GM18520 (cell line): ENCODE measurements around the gene YIPF5.

Experiments
- ATAC-seq: cut with Tn5 transposase; IDR thresholded peaks from one replicate; pipeline ENCODE4 v1.9.1; 2021; ENCODE audit not compliant: unreplicated experiment

Gene YIPF5

DNA sequence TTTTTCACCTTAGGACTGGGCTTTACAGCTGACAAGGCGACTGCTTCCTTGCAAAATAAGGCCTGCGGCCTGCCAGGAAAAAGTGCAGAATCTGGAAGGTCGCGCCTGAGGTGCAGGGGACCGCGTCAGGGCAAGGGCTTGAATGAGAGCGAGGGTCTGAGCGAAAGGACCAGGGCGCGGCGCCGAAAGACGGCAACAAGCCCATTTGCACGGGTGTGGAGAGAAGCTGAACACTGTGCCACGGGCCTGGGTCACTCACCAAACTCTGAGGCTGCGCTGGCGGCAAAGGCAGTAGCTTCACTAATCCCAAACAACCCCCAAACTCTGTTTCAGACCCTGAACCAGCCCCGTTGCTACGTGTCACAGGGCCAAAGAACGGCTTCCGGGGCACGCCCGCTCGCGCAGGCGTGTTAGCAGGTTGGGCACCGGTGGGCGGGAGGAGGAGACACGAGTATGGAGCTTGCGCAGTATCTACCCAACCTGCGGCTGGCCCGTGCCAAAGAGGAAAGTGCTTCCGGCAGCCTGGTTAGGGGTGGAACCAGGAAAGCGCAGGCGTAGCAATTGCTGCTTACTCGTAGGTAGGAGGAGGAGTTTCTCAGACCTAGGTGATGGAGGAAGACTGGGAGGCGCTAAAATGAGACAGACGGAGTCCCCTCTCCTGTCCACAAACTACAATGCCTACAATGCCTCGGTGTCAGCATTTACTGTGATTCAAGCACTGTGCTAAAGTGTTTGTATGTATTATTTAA lies at the start of gene YIPF5, which contains the start of gene KCTD16:
Gene YIPF5 (minus strand): TSS at position 384 of the 749 bp plus-strand sequence. CDS start 704 bp downstream, outside the sequence.
Gene KCTD16 (plus strand): TSS at position 598 of the 749 bp plus-strand sequence.
- peak; percentile 100 for ATAC-seq

DNA sequence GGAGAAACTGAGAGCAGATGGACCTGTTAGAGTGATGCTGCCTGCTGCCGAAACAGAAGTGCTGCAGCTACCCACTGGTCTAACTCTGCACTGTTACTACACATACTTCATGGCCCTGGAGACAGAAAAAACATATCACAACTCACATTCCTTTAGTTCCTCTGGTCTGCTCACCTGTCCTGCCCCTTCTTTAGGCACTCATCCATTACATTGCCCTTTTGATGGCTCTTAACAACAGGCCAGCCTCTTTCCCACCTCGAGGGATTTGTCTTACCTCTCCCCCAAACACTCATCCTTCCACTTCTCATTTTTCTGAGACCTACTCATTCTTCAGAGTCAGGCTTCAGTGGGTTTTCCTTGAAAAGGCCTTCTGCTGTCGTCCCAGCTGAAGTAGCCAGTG lies 49.4 kb upstream of the YIPF5 start:
- no peak for ATAC-seq

DNA sequence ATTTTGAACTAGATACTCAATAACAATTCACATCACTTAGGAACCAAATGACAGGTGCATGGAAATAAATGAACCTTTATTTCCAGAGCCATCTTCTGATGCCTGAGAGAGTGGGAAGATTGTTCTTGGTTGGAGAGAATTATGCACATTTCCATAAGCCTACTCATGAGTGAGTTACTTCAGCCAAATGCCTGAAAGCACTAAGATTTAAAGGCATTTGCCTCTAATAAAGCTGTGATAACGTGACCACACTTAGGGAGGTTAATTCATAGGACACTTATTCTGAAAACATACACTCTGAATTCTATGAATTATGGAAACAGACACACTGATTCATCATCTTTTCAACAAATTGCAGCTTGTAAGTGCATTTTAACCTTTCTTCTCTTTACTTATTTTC lies 40.2 kb upstream of the YIPF5 start:
- no peak for ATAC-seq

DNA sequence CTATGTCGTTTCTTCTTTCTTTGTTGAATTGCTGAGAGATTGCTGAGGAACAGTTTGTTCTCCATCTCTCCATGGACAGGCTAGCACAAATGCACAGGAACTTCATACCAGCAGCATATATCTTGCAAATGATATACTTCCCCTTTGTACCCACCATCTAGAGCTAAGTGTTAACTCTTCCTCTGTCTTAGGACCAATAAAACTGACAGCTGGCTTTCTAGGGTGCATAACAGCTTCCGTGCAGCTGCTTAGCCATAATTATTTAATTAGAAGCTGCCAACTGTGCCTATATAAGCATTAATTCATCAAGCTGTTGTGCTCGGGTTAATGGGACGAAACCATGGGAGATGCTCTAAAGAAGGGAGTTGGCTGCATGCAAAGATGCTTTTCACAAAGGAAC lies 38.9 kb upstream of the YIPF5 start:
- ATAC-seq: no peak

DNA sequence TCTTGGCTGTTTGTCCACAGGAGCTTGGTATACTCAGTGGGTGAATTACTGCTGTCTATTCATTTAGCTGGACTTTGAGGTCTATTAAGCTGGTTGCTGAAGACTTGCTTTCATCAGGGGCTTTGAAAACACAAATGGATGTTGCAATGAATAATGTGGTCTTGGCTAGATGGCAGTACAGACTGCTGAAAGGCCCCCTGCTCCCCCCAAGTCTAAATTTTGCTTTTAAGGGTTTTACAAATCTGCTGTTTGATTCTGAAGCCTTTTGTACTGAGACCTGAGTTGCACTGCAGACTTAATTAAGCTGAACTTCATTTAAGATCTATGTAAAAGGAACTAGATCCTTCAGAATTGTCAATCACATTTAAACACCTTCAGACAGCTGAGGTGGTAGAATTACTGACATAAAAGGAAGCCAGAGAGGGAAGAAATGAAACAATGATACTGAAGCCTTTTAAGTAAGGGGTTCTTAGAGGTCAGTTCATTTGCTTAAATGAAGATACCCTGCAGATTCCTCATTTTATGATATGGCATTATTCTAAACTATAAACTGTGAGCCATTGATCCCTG lies 37.5 kb upstream of the YIPF5 start:
- ATAC-seq: no peak

DNA sequence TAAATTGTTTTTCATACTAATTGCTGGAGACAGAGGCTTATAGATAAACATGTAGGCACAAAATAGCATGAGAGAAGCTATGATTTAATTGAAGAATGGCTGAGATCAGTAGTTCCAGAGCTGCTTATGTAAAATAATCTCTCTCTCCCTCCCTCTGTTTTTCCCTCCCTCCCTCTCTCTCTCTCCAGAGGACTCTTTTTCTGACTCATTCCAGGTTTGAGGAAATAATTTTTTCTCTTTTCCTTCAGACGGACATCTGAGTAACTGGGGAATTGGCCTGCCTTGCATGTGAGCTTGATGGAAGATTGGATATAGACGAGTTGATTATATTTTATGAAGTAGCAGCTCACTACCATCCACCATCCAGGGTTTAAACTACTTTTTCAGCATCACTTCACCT lies 35.7 kb upstream of the YIPF5 start:
- ATAC-seq: no peak

DNA sequence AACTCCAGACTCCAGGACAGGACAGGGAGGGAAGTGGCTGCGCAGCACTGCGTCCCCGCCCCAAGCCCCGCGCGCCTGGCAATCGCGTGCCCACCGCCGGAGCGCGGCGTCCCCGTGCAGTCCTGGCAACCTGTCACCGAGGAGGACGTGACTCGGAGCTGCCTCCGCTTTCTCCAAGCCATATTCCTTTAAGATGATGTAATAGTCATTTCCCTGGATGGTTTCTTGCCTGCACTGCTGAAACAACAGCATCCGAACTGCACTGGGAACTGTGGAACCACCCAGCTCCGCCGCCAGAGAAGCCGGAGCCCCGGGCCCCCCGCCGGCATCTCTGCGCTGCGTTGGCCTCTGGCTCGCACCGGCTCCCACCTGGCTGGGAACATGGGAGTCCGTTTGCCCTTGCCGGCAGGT lies 34.7 kb upstream of the YIPF5 start:
- no peak for ATAC-seq

DNA sequence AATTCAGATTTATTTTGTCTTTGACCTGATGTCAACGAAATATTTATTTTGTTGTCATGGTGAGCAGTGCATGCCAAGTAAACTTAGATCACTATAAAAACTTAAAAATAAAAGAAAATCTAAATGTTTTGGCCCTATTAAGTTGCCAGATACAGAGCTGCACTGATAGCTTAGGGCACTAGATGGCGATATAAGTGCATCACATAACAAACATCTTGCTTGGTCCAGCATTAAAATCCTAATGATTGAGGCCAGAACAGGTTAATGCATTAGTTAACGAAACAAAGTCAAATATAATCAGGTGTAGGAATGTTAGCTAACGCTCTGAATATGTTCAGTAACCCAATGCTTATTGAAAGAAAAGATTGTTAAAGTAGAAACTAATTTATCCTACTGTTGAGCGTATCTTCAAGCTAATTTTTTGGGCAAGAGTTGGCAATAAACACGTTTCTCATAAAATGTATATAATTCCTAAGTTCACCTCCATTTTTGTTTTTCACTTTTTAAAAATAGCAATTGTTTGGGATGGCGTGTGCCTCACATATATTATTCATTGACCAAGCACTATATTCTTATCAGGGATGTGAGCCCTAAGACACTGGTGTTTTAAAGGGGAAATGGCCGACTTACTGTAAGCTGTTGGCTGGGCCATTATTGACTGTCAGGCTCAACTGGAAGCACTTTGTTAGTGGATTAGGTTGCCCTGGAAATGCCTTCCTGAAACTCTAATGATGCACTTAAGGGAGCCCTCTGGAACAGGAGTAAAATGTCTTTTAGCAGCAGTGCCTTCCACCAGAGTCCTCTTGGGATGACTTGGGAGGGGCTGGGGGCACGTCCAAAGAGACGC lies 33.5 kb upstream of the YIPF5 start:
- ATAC-seq: peak; percentile 88

DNA sequence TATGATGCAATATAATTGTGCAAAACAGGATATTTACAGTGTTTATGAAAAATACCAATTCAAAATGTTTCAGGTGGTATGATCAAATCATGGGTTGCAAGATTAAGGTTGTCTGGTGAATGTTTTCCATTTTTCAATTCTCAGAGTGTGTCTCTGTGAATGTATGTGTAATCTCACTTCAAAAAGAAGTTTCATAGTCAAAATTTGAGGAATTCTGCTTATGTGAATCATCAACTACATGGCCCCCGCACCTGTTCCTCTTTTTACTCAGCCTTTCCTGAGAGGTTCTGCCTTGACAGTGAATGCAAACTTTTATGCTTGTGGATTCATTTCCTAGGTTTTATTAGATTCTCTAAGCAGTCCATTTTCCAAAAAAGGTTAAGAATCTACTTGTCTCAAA lies 32.3 kb upstream of the YIPF5 start:
- ATAC-seq: no peak

DNA sequence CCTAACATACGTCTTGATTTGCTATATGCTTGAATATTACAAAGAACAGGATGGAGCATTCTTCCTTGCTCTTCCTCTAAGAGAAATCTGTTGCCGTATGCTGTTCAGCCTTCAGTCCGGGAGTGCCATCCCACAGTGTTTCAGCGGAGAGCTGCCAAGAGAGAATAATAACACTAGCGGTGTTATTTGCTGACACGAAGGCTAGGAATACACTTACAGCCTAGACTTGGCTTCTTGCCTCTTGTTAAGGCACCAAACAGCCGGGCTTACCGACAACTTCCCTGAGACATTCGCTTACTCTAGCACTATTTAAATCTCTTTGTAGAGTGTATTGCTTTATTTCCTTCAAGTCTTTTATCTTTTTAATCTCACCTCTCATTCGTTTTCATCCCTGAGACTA lies 31.6 kb upstream of the YIPF5 start:
- ATAC-seq: no peak

DNA sequence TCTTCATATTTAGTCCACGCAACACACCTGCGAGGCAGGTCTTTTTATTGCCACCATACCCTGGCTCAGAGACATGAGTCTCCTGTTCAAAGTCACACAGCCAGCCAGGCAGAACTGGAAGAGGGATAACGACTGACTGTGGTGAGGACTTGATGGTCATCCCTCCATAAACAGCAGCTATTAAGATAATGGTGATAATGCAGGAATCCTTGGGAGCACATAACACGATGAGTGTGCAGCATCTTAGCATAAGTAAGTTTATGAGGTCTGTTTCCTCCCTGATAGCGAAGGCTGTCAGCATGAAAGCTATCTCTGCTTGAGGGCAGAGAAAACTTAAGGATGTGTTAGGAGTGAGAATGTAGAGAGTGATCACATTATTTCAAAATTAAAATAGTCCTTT lies 31.1 kb upstream of the YIPF5 start:
- ATAC-seq: no peak

DNA sequence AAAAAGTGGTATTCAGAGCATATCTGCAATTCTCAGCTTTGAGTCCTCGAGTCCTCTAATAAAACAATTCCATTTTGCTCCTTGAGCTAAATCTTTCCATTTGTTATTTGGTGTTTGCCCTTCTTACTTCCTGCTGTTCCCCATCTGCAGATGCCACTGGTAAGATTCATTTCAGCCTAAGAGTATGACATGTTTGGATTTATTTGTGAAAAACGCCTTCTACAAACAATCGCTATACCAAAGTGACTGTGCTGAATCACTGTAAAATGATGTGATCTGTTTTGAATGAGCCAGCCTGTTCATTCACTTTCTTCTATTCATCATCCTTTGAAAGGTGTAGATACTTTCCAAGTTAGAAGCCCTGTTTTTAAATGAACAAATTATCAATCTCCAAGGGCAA lies 27.9 kb upstream of the YIPF5 start:
- no peak for ATAC-seq

DNA sequence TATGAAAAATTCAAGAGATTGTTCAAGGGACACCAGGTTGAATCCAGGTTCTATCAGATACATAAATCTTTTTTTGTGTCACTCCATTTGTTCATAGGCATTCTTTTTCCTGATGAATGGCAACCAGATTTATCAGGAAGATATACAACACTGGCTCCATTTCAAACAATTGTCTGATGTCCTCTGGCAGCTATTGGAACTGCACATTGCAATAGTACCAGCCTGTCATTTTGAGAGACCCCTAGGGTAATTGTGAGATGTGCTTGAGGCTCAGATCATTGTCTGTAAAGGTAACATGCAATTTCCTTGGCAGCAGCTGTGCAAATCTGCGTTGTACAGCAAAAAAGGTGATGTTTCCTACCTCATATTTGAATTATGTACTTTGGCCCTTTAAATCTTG lies 26.2 kb upstream of the YIPF5 start:
- ATAC-seq: no peak

DNA sequence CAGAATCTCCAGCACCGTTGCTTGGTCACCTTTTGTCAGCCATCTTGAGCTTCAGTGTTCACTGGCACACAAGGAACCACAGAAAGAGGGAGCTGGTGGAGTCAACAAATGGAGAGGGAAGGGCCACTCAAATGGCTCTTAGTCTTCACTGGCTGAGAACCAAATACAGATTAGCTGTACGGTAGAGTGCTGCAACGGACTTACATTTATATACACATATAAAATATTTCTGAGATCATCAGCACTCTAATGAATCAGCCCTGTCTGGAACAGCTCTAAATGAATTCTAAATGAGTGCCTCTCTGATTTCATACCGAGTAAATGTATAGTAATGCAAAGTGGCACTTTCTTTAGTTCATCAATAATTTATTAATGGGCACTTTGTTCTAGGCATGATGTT lies 25.0 kb upstream of the YIPF5 start:
- no peak for ATAC-seq

DNA sequence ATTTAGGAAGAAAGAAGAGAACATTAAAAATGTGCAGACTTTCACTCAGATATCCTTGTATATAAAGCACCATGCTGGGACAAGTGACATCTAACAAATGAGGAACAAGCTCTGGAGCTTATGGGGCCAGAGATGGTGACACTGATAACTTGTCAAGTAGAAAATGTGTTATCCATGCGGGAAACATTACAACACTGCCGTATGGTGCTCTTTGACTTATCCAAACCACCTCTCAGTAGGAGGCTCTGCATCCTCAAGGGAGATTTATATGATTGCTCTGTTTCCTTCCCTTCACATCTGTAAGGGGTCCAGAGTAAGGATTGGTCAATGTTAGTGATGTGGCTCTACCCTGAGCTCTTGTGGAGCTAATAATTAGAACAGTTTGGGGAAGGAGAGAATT lies 23.7 kb upstream of the YIPF5 start:
- ATAC-seq: no peak

DNA sequence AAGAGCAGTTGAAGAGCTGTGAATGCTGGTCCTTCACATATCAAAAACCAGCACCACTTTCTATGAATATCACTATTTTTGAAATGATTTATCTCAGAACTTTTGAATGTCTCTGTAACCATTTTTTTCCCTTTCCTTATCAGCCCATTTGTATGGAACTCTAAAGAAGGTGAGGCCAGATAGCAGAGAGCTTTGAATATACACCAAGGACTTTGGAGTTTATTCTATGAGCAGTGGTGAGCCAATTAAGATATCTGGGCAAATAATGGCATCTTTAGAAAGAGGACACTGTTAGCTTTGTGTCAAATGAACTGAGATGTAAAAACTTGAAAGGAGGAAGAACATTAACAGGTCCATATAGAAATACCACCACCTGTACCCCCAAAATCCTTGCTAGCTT lies 22.2 kb upstream of the YIPF5 start:
- ATAC-seq: no peak

DNA sequence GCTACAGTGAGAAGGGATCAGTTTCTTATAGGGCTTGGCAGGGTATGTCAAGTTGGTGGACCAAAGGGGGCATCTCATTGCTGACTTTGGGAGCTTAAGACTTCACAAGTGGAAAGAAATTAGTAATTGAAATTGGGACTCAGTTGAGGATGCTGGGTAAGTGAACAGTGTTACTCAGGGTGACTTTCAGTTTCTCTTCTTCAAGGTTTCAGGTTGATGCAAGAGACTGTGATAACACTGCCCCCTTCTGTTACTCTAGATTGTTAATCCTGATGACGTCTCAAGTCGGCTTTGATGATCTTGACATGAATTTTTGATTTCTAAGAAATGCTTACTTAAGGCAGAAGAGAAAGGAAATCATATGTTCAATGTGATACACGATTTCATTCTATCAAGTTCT lies 21.5 kb upstream of the YIPF5 start:
- ATAC-seq: peak; percentile 82

DNA sequence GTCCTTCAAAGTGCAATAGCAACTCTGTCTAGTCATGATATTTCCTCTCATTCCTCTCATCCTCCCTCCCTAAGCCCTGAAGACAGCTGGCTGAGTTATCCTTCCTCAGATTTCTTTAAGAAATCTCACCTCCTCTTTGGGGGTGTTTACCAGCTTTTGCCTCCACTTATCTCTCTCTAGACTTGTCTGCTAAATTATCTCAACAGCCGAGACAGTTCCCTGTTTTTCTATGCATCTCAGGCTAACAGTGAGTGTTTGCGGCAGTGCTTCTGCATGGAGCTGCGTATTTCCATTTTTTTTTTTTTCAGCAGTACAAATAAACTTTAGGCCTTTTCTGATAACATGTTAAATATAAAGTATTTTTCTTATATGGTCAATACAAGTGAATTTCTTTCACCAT lies 21.1 kb upstream of the YIPF5 start:
- no peak for ATAC-seq

DNA sequence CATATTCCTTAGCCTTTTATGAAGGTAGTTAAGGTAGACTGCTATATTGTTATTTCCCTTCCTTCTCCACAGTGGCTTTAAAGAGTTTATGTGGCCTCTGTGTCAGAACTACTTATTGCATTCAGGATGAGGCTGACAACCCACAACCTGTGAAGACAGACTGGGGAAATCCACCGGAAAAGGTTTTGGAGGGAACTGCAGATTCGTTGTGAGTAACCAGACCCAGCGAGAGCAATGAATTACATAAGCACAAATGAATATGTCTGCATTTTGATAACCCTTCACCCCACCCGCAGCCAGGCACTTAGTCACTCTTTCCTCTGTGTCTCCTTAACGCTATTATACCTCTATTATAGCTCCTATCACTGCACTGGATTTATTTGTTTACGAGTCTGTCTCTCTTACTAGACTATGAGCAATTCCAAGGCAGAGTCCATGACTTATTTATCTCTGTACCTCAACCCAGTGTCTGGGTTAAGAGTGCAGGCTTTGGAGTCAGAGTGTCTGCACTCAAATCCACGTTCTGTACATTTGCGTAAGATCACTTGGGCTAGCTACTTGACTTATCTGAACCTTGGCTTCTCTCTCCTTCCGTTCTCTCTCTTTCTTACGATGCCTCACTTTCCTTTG lies 19.5 kb upstream of the YIPF5 start:
- peak; percentile 37 for ATAC-seq

DNA sequence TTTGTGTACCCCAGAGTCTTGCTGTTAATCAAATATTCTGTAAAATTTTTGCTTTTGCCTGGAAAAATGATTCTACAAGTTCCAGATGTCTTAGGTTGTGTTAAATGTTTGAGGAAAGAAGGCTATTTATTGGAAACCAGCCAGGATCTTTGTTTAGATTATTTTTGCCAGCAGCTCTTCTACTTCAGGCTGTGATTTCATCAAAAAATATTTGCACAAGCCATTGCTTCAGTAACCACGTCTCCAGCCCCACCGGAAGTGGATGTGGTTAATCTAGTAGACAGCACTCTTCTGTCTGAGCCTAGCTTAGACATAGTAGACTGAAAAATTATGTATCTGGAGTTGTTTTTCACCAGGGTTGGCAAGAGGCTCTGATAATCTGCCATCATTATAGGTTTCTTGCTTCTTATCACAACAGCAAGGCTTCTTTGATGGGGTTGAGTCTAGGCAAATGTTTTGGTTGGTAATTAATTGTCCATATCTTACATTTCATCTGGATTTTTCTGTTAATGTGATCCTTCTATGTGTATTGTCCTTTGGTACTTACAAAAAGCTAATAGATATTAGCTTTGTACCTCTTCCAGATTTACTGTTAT lies 17.3 kb upstream of the YIPF5 start:
- peak; percentile 59 for ATAC-seq

DNA sequence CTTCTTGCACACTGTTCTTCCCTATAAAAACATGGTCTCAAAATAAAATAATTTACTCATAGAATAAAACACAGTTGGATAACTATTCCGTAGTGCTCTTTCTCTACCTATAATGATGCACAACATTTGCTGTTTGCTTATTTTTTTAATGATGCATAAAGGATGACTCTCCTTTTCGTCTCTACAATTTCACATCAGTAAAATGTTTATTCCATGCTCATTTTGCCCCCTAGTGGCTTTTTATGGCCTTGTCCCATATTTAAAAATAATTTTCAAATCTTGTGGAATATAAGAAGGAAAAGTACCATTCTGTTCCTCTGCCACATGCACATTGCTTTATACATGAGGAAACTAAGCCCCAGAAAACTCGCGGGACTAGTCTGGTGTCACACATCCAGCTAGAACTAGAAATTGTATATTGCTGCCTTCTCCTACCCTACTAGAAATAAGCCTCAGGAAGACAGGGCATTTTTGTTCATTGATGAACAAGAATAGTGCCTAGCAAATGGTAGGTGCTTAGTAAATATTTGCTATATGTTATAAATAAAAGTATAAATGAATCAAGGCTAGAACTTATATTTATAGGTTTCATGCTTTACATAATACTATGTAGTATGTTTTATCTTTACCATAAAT lies 12.9 kb upstream of the YIPF5 start:
- ATAC-seq: no peak
